ENCODE results near the gene MATN1. TPM values are rescaled to one million over a fixed set of nuclear protein-coding genes. Genes with fewer than 3 reads are reported as not detected.

Gene MATN1
- total and polyA plus RNA-seq, 2 experiments from 2014 or later: 0.47 to 3.7 TPM

GRCh38 chr1:30748699-30749401 lies 25.5 kb upstream of the MATN1 start:
- no peak overlapping the region for H2AFZ ChIP-seq
- H3K4me3 ChIP-seq: no peak overlapping the region
- peak overlapping the region; percentile 27 for H3K27ac ChIP-seq
- H3K9me3 ChIP-seq (ENCODE audit: low read depth): no peaks in the 10 kb centered on the region
- no peak overlapping the region for H3K4me2 ChIP-seq
- no peaks in the 10 kb centered on the region for H3K9me2 ChIP-seq (replicated peaks; ENCODE audit: insufficient read depth)
- no peaks in the 10 kb centered on the region for H4K20me1 ChIP-seq (ENCODE audit: insufficient read depth, poor library complexity, severe bottlenecking)
- no peaks in the 10 kb centered on the region for H3K79me2 ChIP-seq
- TF ChIP-seq EZH2phosphoT487 (IDR thresholded peaks at IDR 0.05; ENCODE audit: low read depth, severe bottlenecking, unreplicated experiment) (no peak), EZH2 (IDR thresholded peaks at IDR 0.05; ENCODE audit: borderline replicate concordance) (no peak), CTCF (IDR thresholded peaks at IDR 0.05; ENCODE audit: poor library complexity) (no peak)
- peaks cover 2% of the 10 kb centered on the region for H3K27me3 ChIP-seq
- WGBS (ENCODE audit: low lambda C conversion rate, missing lambda C conversion rate): 78% methylated on average over 16 of the region's 16 CpGs
- H3K36me3 ChIP-seq (replicated peaks; ENCODE audit: insufficient read depth, low read depth): no peaks in the 10 kb centered on the region
- peaks cover 17% of the 10 kb centered on the region for H3K4me1 ChIP-seq (ENCODE audit: insufficient read depth)
- peak; percentile 50 for DNase-seq (ENCODE audit: low spot score)

- Histone ChIP-seq H3K4me3 (no peak overlapping the region), H3K27ac (peak overlapping the region; percentile 27), H3K27me3 (no peaks in the 10 kb centered on the region), H2AFZ (no peak overlapping the region), H3K4me1 (ENCODE audit: insufficient read depth) (peaks cover 17% of the 10 kb centered on the region), H3K36me3 (replicated peaks; ENCODE audit: insufficient read depth, low read depth) (no peaks in the 10 kb centered on the region), H4K20me1 (ENCODE audit: insufficient read depth, poor library complexity, severe bottlenecking) (no peaks in the 10 kb centered on the region), H3K79me2 (no peaks in the 10 kb centered on the region), H3K4me2 (no peak overlapping the region), H3K9me2 (replicated peaks; ENCODE audit: insufficient read depth) (no peaks in the 10 kb centered on the region), H3K9me3 (ENCODE audit: low read depth) (no peaks in the 10 kb centered on the region)
- TF ChIP-seq EZH2 (IDR thresholded peaks at IDR 0.05; ENCODE audit: borderline replicate concordance) (no peak), EZH2phosphoT487 (IDR thresholded peaks at IDR 0.05; ENCODE audit: low read depth, severe bottlenecking, unreplicated experiment) (no peak), CTCF (IDR thresholded peaks at IDR 0.05; ENCODE audit: poor library complexity) (no peak)
- no peak for DNase-seq (ENCODE audit: low spot score)
- WGBS (ENCODE audit: low lambda C conversion rate, missing lambda C conversion rate): 67% methylated on average over 9 of the region's 9 CpGs
Measured at GRCh38 chr1:30748098-30748698, 24.8 kb upstream of the MATN1 start.

- Histone ChIP-seq H3K4me3 (no peak overlapping the region), H3K9me2 (replicated peaks; ENCODE audit: insufficient read depth) (no peaks in the 10 kb centered on the region), H3K9me3 (ENCODE audit: low read depth) (no peaks in the 10 kb centered on the region), H3K4me1 (ENCODE audit: insufficient read depth) (peaks cover 17% of the 10 kb centered on the region), H3K4me2 (no peak overlapping the region), H3K79me2 (no peaks in the 10 kb centered on the region), H2AFZ (no peak overlapping the region), H3K27me3 (no peaks in the 10 kb centered on the region), H3K27ac (peak overlapping the region; percentile 80), H4K20me1 (ENCODE audit: insufficient read depth, poor library complexity, severe bottlenecking) (no peaks in the 10 kb centered on the region), H3K36me3 (replicated peaks; ENCODE audit: insufficient read depth, low read depth) (no peaks in the 10 kb centered on the region)
- DNase-seq (ENCODE audit: low spot score): no peak
- TF ChIP-seq EZH2phosphoT487 (IDR thresholded peaks at IDR 0.05; ENCODE audit: low read depth, severe bottlenecking, unreplicated experiment): no peak
- TF ChIP-seq EZH2 (IDR thresholded peaks at IDR 0.05; ENCODE audit: borderline replicate concordance): no peak
- TF ChIP-seq CTCF (IDR thresholded peaks at IDR 0.05; ENCODE audit: poor library complexity): no peak
- 94% methylated on average over 17 of the region's 17 CpGs for WGBS (ENCODE audit: low lambda C conversion rate, missing lambda C conversion rate)
Measured at GRCh38 chr1:30747033-30748008, 23.9 kb upstream of the MATN1 start.
